Mesenchymal stem cell (in vitro differentiated cells and primary cell): ENCODE results near the gene SIM2.

Experiments
- DNase-seq: peaks from one replicate; pipeline ENCODE4 v3.0.0-alpha.2; 2013
- H2AFZ ChIP-seq: one replicate; pipeline ENCODE4 v1.6.1; 2013; ENCODE audit warnings: low read depth, mild to moderate bottlenecking, control low read depth, inconsistent platforms, low read length, moderate library complexity
- H2AK5ac ChIP-seq: 2 replicates; pipeline ENCODE4 v1.6.1; 2013; ENCODE audit warnings: low read length, moderate library complexity, mild to moderate bottlenecking, inconsistent platforms; ENCODE audit not compliant: severe bottlenecking
- H2BK120ac ChIP-seq: one replicate; pipeline ENCODE4 v1.6.1; 2013; ENCODE audit warnings: low read depth, mild to moderate bottlenecking, inconsistent platforms, low read length, moderate library complexity
- H2BK12ac ChIP-seq, 2 experiments: one replicate each; pipeline ENCODE4 v1.6.1; 2013; ENCODE audit warnings: inconsistent platforms in 2 of 2, low read length in 2 of 2, mild to moderate bottlenecking in 2 of 2, moderate library complexity in 2 of 2, control low read depth in 1 of 2
- H2BK15ac ChIP-seq: one replicate; pipeline ENCODE4 v1.6.1; 2013; ENCODE audit warnings: mild to moderate bottlenecking, low read depth, inconsistent platforms; ENCODE audit not compliant: poor library complexity, severe bottlenecking
- H2BK5ac ChIP-seq: 2 replicates; pipeline ENCODE4 v1.6.1; 2013; ENCODE audit warnings: low read depth, mild to moderate bottlenecking, low read length, control low read depth, inconsistent platforms; ENCODE audit not compliant: poor library complexity, severe bottlenecking
- H3K14ac ChIP-seq, 2 experiments: one replicate each; pipeline ENCODE4 v1.6.1; 2013; ENCODE audit warnings: inconsistent platforms in 2 of 2, low read length in 2 of 2, control low read depth in 1 of 2, mild to moderate bottlenecking in 1 of 2, moderate library complexity in 1 of 2
- H3K18ac ChIP-seq, 2 experiments: one replicate each; pipeline ENCODE4 v1.6.1; 2013; ENCODE audit warnings: inconsistent platforms in 2 of 2, low read length in 2 of 2, control low read depth in 1 of 2, low read depth in 1 of 2, mild to moderate bottlenecking in 1 of 2
- H3K23ac ChIP-seq, 2 experiments: one replicate each; pipeline ENCODE4 v1.6.1; 2013; ENCODE audit warnings: inconsistent platforms in 2 of 2, low read length in 2 of 2, mild to moderate bottlenecking in 2 of 2, moderate library complexity in 2 of 2, control low read depth in 1 of 2
- H3K27ac ChIP-seq: 2 replicates; pipeline ENCODE4 v1.5.1; 2013; ENCODE audit warnings: mild to moderate bottlenecking, moderate library complexity, low read length, control low read depth, inconsistent platforms; ENCODE audit not compliant: poor library complexity, severe bottlenecking
- H3K27me3 ChIP-seq, 2 experiments: 2 replicates each; pipeline versions ENCODE4 v1.6.1 to v1.7.0; 2013; ENCODE audit warnings: low read length in 2 of 2, mild to moderate bottlenecking in 2 of 2, moderate library complexity in 2 of 2, control low read depth in 1 of 2, inconsistent platforms in 1 of 2; ENCODE audit not compliant: control insufficient read depth in 1 of 2, insufficient read depth in 1 of 2
- H3K36me3 ChIP-seq, 2 experiments: 2 replicates each; pipeline versions ENCODE4 v1.6.1 to v1.7.0; 2013; ENCODE audit warnings: low read length in 2 of 2, control low read depth in 1 of 2, inconsistent platforms in 1 of 2, low read depth in 1 of 2, mild to moderate bottlenecking in 1 of 2; ENCODE audit not compliant: insufficient read depth in 2 of 2, control insufficient read depth in 1 of 2
- H3K4ac ChIP-seq, 2 experiments: one replicate each; pipeline ENCODE4 v1.6.1; 2013; ENCODE audit warnings: inconsistent platforms in 2 of 2, low read length in 2 of 2, mild to moderate bottlenecking in 2 of 2, moderate library complexity in 2 of 2, control low read depth in 1 of 2, low read depth in 1 of 2
- H3K4me1 ChIP-seq: 2 replicates; pipeline ENCODE4 v1.6.1; 2013; ENCODE audit warnings: low read depth, low read length, control low read depth; ENCODE audit not compliant: control insufficient read depth, insufficient read depth
- H3K4me2 ChIP-seq: 2 replicates; pipeline ENCODE4 v1.6.1; 2013; ENCODE audit warnings: low read length, mild to moderate bottlenecking, inconsistent platforms; ENCODE audit not compliant: poor library complexity, severe bottlenecking
- H3K4me3 ChIP-seq, 2 experiments: 2 replicates each; pipeline versions ENCODE4 v1.5.1 to v1.7.0; 2013; ENCODE audit warnings: low read length in 2 of 2, mild to moderate bottlenecking in 2 of 2, control low read depth in 1 of 2, low read depth in 1 of 2; ENCODE audit not compliant: insufficient read depth in 1 of 2
- H3K79me1 ChIP-seq: replicated peaks from 2 replicates; pipeline ENCODE4 v1.6.1; 2013; ENCODE audit warnings: mild to moderate bottlenecking, control low read depth, low read length, inconsistent platforms; ENCODE audit not compliant: poor library complexity, severe bottlenecking
- H3K9ac ChIP-seq: 2 replicates; pipeline ENCODE4 v1.7.0; 2013; ENCODE audit warnings: mild to moderate bottlenecking, low read length, moderate library complexity
- H3K9me3 ChIP-seq: 2 replicates; pipeline ENCODE4 v1.7.0; 2013; ENCODE audit warnings: mild to moderate bottlenecking, low read length; ENCODE audit not compliant: control insufficient read depth
- H4K8ac ChIP-seq: one replicate; pipeline ENCODE4 v1.6.1; 2013; ENCODE audit warnings: inconsistent platforms, mild to moderate bottlenecking, low read length, moderate library complexity
- H4K91ac ChIP-seq: one replicate; pipeline ENCODE4 v1.6.1; 2013; ENCODE audit warnings: mild to moderate bottlenecking, low read length, inconsistent platforms
- WGBS: methylation state at CpG from one replicate; pipeline ENCODE4 v1.1.7; 2013; ENCODE audit warnings: mixed read lengths; 5-methylcytosine and 5-hydroxymethylcytosine counted together

The SIM2 gene

DNA sequence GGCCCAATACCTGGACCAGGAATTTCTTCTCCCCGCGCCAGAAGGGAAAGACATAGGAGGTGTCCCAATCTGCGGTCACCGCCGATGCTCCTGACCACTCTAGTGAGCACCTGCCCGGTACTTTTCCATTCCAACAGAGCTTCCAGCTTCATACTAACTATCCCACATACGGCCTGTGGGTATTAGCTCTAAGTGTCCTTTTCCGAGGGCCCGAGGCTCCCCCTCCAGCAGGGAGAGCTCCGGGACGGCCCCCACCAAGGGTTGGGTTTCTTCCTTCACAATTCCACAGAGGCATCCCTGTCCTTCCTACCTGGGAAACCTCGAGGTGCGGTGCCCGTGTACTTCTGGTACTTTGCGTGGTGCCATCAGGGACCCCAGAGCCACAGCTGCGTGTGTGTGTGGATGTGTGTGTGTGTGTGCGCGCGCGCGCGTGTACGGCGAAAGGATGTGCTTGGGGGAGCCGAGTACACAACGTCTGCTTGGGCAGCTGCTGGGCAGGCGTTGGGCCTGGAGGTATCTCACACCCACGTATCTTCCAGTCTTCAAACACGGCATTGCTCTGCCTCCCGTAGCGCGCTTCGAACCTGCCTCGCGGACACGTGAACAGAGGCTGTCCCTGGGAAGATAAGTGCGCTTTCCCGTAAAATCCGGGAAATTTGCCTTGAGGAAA lies 2.4 kb upstream of the SIM2 start:
- Histone ChIP-seq H2AK5ac (no peak overlapping the region), H3K9me3 (no peaks in the 10 kb centered on the region), H2BK120ac (no peak overlapping the region), H2BK5ac (no peak overlapping the region), H3K18ac (no peak overlapping the region), H3K4me2 (no peak overlapping the region), H3K4me1 (peaks cover 60% of the 10 kb centered on the region), H3K23ac (peak overlapping the region in 1 of 2 experiments; percentile 3), H4K8ac (no peak overlapping the region), H3K79me1 (no peaks in the 10 kb centered on the region), H3K4me3 (no peak overlapping the region), H2BK15ac (no peak overlapping the region), H3K27ac (no peak overlapping the region), H3K36me3 (no peaks in the 10 kb centered on the region), H4K91ac (no peak overlapping the region), H2BK12ac (no peak overlapping the region), H3K14ac (no peak overlapping the region), H2AFZ (no peak overlapping the region), H3K27me3 (peaks cover 86 to 97% of the 10 kb centered on the region in 2 experiments), H3K4ac (no peak overlapping the region), H3K9ac (no peak overlapping the region)
- DNase-seq, result no peak
- 7% methylated on average over 39 of the region's 39 CpGs for WGBS

DNA sequence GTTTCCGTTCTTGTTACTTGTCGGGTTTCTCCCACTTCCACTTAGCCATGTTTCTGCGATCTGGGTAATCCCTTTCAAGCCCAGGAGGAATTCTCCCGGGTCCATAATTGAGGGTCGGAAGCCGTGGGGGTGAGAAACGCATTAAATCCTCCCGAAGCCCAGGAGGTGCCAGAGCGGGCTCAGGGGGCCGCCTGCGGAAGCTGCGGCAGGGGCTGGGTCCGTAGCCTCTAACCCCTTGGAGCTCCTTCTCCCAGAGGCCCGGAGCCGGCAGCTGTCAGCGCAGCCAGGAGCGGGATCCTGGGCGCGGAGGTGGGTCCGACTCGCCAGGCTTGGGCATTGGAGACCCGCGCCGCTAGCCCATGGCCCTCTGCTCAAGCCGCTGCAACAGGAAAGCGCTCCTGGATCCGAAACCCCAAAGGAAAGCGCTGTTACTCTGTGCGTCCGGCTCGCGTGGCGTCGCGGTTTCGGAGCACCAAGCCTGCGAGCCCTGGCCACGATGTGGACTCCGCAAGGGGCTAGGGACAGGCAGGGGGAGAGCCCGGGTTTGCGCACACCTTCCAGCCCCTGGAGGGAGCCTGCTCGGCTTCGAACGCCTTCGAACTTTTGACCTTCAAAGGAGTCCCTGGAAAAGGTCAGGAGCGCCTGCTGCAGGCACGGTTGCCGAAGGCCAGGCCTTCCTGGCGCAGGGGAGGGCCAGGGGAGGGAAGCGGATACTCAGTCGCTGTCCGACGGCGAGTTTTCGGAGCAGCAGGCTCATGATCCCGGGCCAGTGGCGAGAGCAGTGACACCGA lies 1.7 kb upstream of the SIM2 start:
- Histone ChIP-seq H2BK5ac (no peak overlapping the region), H2AFZ (no peak overlapping the region), H3K14ac (no peak overlapping the region), H3K4me1 (peaks cover 61% of the 10 kb centered on the region), H2BK12ac (no peak overlapping the region), H3K36me3 (no peaks in the 10 kb centered on the region), H3K27me3 (peaks cover 86 to 97% of the 10 kb centered on the region in 2 experiments), H3K4ac (no peak overlapping the region), H3K9ac (no peak overlapping the region), H2BK15ac (no peak overlapping the region), H3K27ac (no peak overlapping the region), H3K4me3 (no peak overlapping the region), H2AK5ac (no peak overlapping the region), H4K8ac (no peak overlapping the region), H3K23ac (peak overlapping the region in 1 of 2 experiments; percentile 77), H2BK120ac (no peak overlapping the region), H3K4me2 (no peak overlapping the region), H3K9me3 (no peaks in the 10 kb centered on the region), H3K79me1 (peaks cover 2% of the 10 kb centered on the region), H3K18ac (no peak overlapping the region), H4K91ac (no peak overlapping the region)
- DNase-seq, result no peak
- WGBS, result 2% methylated on average over 58 of the region's 58 CpGs

GRCh38 chr21:36697851-36698384 lies 997 bp upstream of the SIM2 start:
- WGBS, result 6% methylated on average over 33 of the region's 33 CpGs
- no peak overlapping the region for H2BK15ac ChIP-seq
- H3K4me3 ChIP-seq, result peak overlapping the region in 1 of 2 experiments; percentile 70
- peaks cover 2% of the 10 kb centered on the region for H3K79me1 ChIP-seq
- H4K8ac ChIP-seq, result no peak overlapping the region
- H3K9ac ChIP-seq, result peak overlapping the region; percentile 26
- peaks cover 58% of the 10 kb centered on the region for H3K4me1 ChIP-seq
- no peak overlapping the region for H3K4ac ChIP-seq
- H2BK12ac ChIP-seq, result no peak overlapping the region
- H3K18ac ChIP-seq, result no peak overlapping the region
- no peak for DNase-seq
- no peak overlapping the region for H4K91ac ChIP-seq
- H2BK5ac ChIP-seq, result no peak overlapping the region
- peak overlapping the region; percentile 69 for H3K4me2 ChIP-seq
- H3K27ac ChIP-seq, result no peak overlapping the region
- H2AK5ac ChIP-seq, result no peak overlapping the region
- peaks cover 86 to 97% of the 10 kb centered on the region in 2 experiments for H3K27me3 ChIP-seq
- no peak overlapping the region for H2AFZ ChIP-seq
- H3K36me3 ChIP-seq, result no peaks in the 10 kb centered on the region
- H3K14ac ChIP-seq, result no peak overlapping the region
- H3K23ac ChIP-seq, result peak overlapping the region in 1 of 2 experiments; percentile 77
- no peaks in the 10 kb centered on the region for H3K9me3 ChIP-seq
- H2BK120ac ChIP-seq, result no peak overlapping the region

- H2BK12ac ChIP-seq, result no peak overlapping the region
- H3K27ac ChIP-seq, result no peak overlapping the region
- WGBS, result 0% methylated on average over 17 of the region's 62 CpGs
- peaks cover 2% of the 10 kb centered on the region for H3K79me1 ChIP-seq
- peak overlapping the region; percentile 26 for H3K9ac ChIP-seq
- peaks cover 52% of the 10 kb centered on the region for H3K4me1 ChIP-seq
- H3K18ac ChIP-seq, result no peak overlapping the region
- H2BK15ac ChIP-seq, result no peak overlapping the region
- peak overlapping the region; percentile 55 to 70 for H3K4me3 ChIP-seq
- H3K4ac ChIP-seq, result no peak overlapping the region
- H4K91ac ChIP-seq, result no peak overlapping the region
- no peak for DNase-seq
- no peaks in the 10 kb centered on the region for H3K9me3 ChIP-seq
- H2AK5ac ChIP-seq, result no peak overlapping the region
- H3K36me3 ChIP-seq, result no peaks in the 10 kb centered on the region
- no peak overlapping the region for H3K14ac ChIP-seq
- H2BK120ac ChIP-seq, result no peak overlapping the region
- H3K27me3 ChIP-seq, result peaks cover 86 to 97% of the 10 kb centered on the region in 2 experiments
- H3K23ac ChIP-seq, result peak overlapping the region in 1 of 2 experiments; percentile 30
- no peak overlapping the region for H2BK5ac ChIP-seq
- H3K4me2 ChIP-seq, result peak overlapping the region; percentile 69
- H2AFZ ChIP-seq, result no peak overlapping the region
- H4K8ac ChIP-seq, result no peak overlapping the region
Observed at GRCh38 chr21:36698385-36698980, 432 bp upstream of the SIM2 start.
